Thoracic aorta (tissue), 2 donors: ENCODE results near the gene BEGAIN. TPM values are rescaled to one million over a fixed set of nuclear protein-coding genes. Genes with fewer than 3 reads are reported as not detected.
A peak's percentile ranks its signal among the peaks of the same experiment; 100 is the strongest.

Experiments
- ATAC-seq: fragments of 150-250 bp; one replicate; pipeline ENCODE4 v1.8.0; 2017; ENCODE audit warnings: low read depth; ENCODE audit not compliant: insufficient number of reproducible peaks, low FRiP score
- DNase-seq: peaks from one replicate; pipeline ENCODE4 v3.0.0-alpha.2; 2020; ENCODE audit warnings: low spot score
- H3K27ac ChIP-seq, 2 donors: fragments of 200-600 bp; sonication (generic); 1 replicate in 1 of 2; 2 replicates in 1 of 2; pipeline ENCODE4 v1.5.1; 2016; ENCODE audit warnings: mild to moderate bottlenecking in 2 of 2, moderate library complexity in 2 of 2
- H3K27me3 ChIP-seq: fragments of 200-600 bp; sonication (generic); replicated peaks from 2 replicates; pipeline ENCODE4 v1.6.0; 2016; ENCODE audit warnings: mild to moderate bottlenecking; ENCODE audit not compliant: insufficient read depth
- H3K36me3 ChIP-seq: fragments of 200-600 bp; sonication (generic); one replicate; pipeline ENCODE4 v1.5.1; 2016
- H3K4me1 ChIP-seq, 2 donors: fragments of 200-600 bp; sonication (generic); 1 replicate in 1 of 2; 2 replicates in 1 of 2; pipeline versions ENCODE4 v1.5.1 to v1.6.0; 2016; ENCODE audit warnings: low read depth in 2 of 2, mild to moderate bottlenecking in 1 of 2; ENCODE audit not compliant: control insufficient read depth in 1 of 2
- H3K4me3 ChIP-seq: fragments of 200-600 bp; sonication (generic); 2 replicates; pipeline ENCODE4 v1.5.1; 2016; ENCODE audit warnings: mild to moderate bottlenecking
- H3K9me3 ChIP-seq: fragments of 200-600 bp; sonication (generic); 2 replicates; pipeline ENCODE4 v1.5.1; 2016
- total RNA-seq, 2 donors: library from RNA; depleted of rRNA; stranded (reverse); fragments of >200 nt; gene quantifications; one replicate each; pipeline versions ENCODE4 v1.1.0 to v1.2.3, GENCODE V29; 2016
- TF ChIP-seq, protein P1 (sequence below): fragments of 200-600 bp; sonication (generic); IDR thresholded peaks from one replicate; pipeline ENCODE4 v1.5.1; 2019; ENCODE audit warnings: antibody characterized with exemption

Gene BEGAIN
- total RNA-seq, 2 donors from 2014 or later, result 0.27 to 0.85 TPM

DNA sequence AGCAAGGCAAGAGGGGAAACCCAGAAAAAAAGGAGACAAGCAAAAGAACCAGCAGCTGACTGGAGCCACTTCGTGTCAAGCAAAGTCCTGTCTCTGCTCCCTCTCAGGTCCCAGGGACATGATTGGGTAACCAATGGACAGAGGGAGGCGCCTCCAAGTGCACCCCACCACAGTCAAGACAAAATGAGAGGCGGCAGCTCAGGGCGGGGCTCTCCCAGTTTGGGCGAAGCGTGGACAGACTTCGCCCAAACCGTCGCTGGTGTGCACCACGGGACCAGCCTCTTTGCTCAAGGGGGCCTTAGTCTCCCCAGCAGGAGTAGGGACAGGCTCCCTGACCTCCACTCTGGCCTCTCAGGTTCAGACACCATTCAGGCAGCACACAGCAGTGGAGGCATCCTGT, 1.5 kb upstream of the BEGAIN start:
- no peaks in the 10 kb centered on the region for H3K9me3 ChIP-seq
- no peaks in the 10 kb centered on the region for H3K36me3 ChIP-seq
- no peaks in the 10 kb centered on the region for H3K27me3 ChIP-seq
- ATAC-seq (no peak), DNase-seq (no peak)
- TF ChIP-seq, protein P1, sequence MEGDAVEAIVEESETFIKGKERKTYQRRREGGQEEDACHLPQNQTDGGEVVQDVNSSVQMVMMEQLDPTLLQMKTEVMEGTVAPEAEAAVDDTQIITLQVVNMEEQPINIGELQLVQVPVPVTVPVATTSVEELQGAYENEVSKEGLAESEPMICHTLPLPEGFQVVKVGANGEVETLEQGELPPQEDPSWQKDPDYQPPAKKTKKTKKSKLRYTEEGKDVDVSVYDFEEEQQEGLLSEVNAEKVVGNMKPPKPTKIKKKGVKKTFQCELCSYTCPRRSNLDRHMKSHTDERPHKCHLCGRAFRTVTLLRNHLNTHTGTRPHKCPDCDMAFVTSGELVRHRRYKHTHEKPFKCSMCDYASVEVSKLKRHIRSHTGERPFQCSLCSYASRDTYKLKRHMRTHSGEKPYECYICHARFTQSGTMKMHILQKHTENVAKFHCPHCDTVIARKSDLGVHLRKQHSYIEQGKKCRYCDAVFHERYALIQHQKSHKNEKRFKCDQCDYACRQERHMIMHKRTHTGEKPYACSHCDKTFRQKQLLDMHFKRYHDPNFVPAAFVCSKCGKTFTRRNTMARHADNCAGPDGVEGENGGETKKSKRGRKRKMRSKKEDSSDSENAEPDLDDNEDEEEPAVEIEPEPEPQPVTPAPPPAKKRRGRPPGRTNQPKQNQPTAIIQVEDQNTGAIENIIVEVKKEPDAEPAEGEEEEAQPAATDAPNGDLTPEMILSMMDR, result no peak
- no peak overlapping the region for H3K27ac ChIP-seq
- H3K4me3 ChIP-seq, result no peak overlapping the region
- H3K4me1 ChIP-seq, result peaks cover 0 to 8% of the 10 kb centered on the region in 2 donors

DNA sequence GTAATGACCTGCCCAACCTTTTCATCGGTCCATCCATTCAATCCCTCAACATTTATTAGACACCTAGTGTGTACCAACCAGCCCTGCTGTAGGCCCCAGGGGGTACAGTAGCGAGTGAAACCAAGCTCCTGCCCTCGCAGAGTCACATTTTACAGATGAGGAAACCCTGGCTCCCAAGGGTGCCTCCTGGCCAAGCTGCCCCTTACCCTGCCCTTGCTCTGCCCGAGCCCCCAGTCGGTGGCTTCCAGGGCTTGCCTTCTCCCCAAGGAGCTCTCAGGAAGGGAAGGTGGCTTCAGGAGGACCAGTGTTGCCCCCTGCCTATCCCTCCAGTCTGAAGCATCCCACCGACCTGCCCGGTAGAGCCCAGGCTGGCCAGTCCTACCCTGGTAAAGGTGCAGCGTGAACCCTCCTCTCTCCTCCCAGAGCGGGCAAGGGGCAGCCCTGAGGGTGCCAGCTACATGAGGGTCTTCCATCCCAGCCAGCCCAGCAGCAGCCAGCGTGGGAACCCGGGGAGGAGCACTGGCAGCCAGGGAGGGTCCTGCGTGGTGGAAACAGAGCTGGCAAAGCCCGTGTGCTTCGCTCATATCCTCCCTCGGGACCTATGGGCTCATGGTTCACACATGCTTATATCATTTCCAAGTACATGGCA, 670 bp upstream of the BEGAIN start:
- ATAC-seq (no peak), DNase-seq (no peak)
- Histone ChIP-seq H3K4me1 (peaks cover 0 to 8% of the 10 kb centered on the region in 2 donors), H3K9me3 (no peaks in the 10 kb centered on the region), H3K4me3 (no peak overlapping the region), H3K36me3 (no peaks in the 10 kb centered on the region), H3K27ac (no peak overlapping the region), H3K27me3 (no peaks in the 10 kb centered on the region)
- TF ChIP-seq, protein P1, result no peak

DNA sequence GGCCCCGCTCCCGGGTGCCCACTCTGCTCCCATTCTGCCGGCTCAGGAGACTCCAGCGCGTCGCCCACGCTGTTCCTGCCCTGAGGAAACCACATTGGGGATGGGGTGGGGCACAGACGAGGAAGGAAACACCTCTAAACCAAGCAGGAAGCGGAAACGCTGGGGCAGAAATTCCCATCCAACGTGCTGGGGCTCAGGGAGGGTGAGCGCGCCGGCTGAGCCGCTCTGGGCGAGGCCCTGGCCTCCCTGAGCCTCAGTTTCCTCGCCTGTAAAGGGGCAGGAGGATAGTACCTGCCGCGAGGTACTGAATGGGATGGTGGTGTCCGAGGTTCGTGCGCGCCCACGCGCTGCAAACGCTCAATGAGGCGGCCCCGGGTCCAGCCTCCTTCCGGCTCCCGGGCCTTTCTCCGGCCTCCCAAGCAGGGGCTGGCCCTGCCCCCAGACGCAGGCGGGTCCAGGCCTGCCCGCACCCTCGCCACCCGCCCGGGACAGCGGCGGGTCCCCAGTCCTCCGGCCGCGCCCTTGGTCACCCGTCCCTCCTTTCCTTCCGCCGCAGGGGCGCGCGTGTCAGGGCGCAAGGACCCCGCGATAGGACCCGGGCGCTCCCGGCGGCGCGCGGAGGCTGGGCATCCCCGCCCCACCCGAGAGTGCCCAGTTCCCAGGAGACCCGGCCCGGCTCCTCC, 673 bp downstream of the BEGAIN start:
- H3K36me3 ChIP-seq, result no peaks in the 10 kb centered on the region
- DNase-seq (no peak), ATAC-seq (no peak)
- H3K4me1 ChIP-seq, result peaks cover 0 to 8% of the 10 kb centered on the region in 2 donors
- no peaks in the 10 kb centered on the region for H3K9me3 ChIP-seq
- peak overlapping the region; percentile 58 for H3K4me3 ChIP-seq
- no peak overlapping the region for H3K27ac ChIP-seq
- H3K27me3 ChIP-seq, result no peaks in the 10 kb centered on the region
- TF ChIP-seq, protein P1, result no peak

DNA sequence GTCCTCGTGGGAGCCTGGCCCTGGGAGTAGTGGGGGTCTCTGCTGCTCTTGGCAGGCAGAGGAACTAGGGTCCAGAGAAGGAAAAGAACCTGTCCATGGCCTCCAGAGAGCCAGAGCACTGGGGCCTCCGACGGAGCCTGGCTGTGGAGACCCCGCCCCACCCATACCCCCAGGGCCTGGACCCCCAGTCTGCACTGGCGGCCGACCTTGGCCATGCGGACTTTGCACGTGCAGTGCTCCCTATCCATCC, 1.1 kb downstream of the BEGAIN start:
- DNase-seq, result no peak
- H3K27me3 ChIP-seq, result no peaks in the 10 kb centered on the region
- TF ChIP-seq, protein P1, result no peak
- no peak overlapping the region for H3K27ac ChIP-seq
- ATAC-seq, result no peak
- no peaks in the 10 kb centered on the region for H3K36me3 ChIP-seq
- peaks cover 0 to 8% of the 10 kb centered on the region in 2 donors for H3K4me1 ChIP-seq
- H3K9me3 ChIP-seq, result no peaks in the 10 kb centered on the region
- peak overlapping the region; percentile 58 for H3K4me3 ChIP-seq

DNA sequence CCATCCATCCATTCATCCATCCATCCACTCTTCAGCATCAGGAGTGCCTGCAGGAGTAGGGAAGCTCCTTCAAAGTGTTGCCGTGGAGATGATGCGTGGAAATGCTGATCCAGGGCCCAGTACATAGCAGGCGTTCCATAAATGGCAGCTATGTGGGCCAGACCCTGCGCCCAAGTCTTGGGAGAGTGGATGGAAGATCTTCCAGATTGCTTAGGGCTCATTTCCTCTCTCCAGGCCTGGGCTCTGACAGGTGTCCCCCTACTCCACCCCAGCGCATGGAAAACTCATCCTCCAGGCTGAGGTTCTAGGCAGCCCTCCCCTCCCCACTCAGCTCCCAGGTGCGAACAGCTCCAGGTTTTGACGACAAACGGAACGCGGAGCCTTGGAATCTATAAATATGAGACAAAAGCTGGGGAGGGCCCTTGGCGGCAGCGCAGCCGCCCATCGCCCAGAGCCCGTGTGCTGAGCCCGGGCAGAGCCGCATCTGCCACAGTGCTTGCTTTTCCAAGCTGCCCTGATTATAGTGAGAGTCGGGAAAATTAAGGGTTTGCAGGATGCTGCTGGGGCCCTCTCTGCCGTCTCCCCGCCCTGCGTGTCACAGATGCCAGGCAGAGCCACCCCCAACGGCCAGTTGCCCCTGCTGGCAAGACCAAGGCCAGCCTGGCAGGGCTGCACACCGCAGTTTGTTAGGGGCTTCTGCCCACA, 1.6 kb downstream of the BEGAIN start:
- ATAC-seq (no peak), DNase-seq (no peak)
- Histone ChIP-seq H3K9me3 (no peaks in the 10 kb centered on the region), H3K27me3 (no peaks in the 10 kb centered on the region), H3K4me3 (no peak overlapping the region), H3K36me3 (no peaks in the 10 kb centered on the region), H3K4me1 (peaks cover 0 to 8% of the 10 kb centered on the region in 2 donors), H3K27ac (no peak overlapping the region)
- TF ChIP-seq, protein P1, result no peak
